HG02610 (cell line): Measurements from ENCODE around the gene TAGLN2.

Source experiments
- ATAC-seq: cut with Tn5 transposase; IDR thresholded peaks from one replicate; pipeline ENCODE4 v1.9.1; 2021; ENCODE audit warnings: mild to moderate bottlenecking, moderate library complexity; ENCODE audit not compliant: unreplicated experiment

TAGLN2 gene

GRCh38 chr1:159949981-159950381 is 24.7 kb upstream of the TAGLN2 start:
- no peak for ATAC-seq

- no peak for ATAC-seq
These were observed 23.8 kb upstream of the TAGLN2 start for GRCh38 chr1:159949123-159949522.

- ATAC-seq = no peak
These were observed 22.6 kb upstream of the TAGLN2 start for GRCh38 chr1:159947942-159948341.

GRCh38 chr1:159946242-159947187 is 21.2 kb upstream of the TAGLN2 start:
- ATAC-seq = no peak

- no peak for ATAC-seq
These were observed 20.4 kb upstream of the TAGLN2 start, which contains the start of gene IGSF9 for GRCh38 chr1:159945483-159946241. Gene IGSF9 (minus strand): TSS chr1:159945613. CDS start chr1:159943454, 2,159 bp downstream.

GRCh38 chr1:159944623-159945455 is 19.5 kb upstream of the TAGLN2 start:
- ATAC-seq = no peak

GRCh38 chr1:159943908-159944622 is 18.8 kb upstream of the TAGLN2 start:
- ATAC-seq = no peak

- no peak for ATAC-seq
These were observed 18.0 kb upstream of the TAGLN2 start for GRCh38 chr1:159943278-159943640.

GRCh38 chr1:159942632-159943277 is 17.4 kb upstream of the TAGLN2 start:
- ATAC-seq = no peak

- no peak for ATAC-seq
These were observed 16.6 kb upstream of the TAGLN2 start for GRCh38 chr1:159941591-159942560.

- ATAC-seq = no peak
These were observed 15.8 kb upstream of the TAGLN2 start for GRCh38 chr1:159941141-159941540.

GRCh38 chr1:159940006-159940620 is 14.8 kb upstream of the TAGLN2 start:
- no peak for ATAC-seq

GRCh38 chr1:159939678-159940002 is 14.3 kb upstream of the TAGLN2 start:
- ATAC-seq = no peak

GRCh38 chr1:159938905-159939677 is 13.8 kb upstream of the TAGLN2 start:
- ATAC-seq = no peak

GRCh38 chr1:159938211-159938852 is 13.0 kb upstream of the TAGLN2 start:
- peak; percentile 37 for ATAC-seq

GRCh38 chr1:159937054-159937750 is 11.9 kb upstream of the TAGLN2 start:
- ATAC-seq = no peak
